Neutrophil (primary cell): ENCODE measurements around the gene PRLR.
"Not testable (repeated sequence)": the region's sequence is repeated elsewhere in the genome, so short reads cannot be mapped to it uniquely, and the experiment has no call there.

Experiments used
- H3K27ac ChIP-seq: fragments of 200-600 bp; sonication (generic); 2 replicates; pipeline ENCODE4 v1.5.1; 2016; ENCODE audit warnings: mild to moderate bottlenecking, moderate library complexity
- H3K27me3 ChIP-seq: fragments of 200-600 bp; sonication (generic); 2 replicates; pipeline ENCODE4 v1.6.0; 2016; ENCODE audit warnings: mild to moderate bottlenecking
- H3K36me3 ChIP-seq: fragments of 200-600 bp; sonication (generic); 2 replicates; pipeline ENCODE4 v1.5.1; 2017
- H3K4me1 ChIP-seq, 2 experiments: fragments of 200-600 bp in 1 of 2; sonication (generic) in 1 of 2; 1 replicate in 1 of 2; 2 replicates in 1 of 2; pipeline versions ENCODE4 v1.5.1 to v1.6.1; 2013 to 2016; ENCODE audit warnings: low read depth in 1 of 2, low read length in 1 of 2, mild to moderate bottlenecking in 1 of 2, moderate library complexity in 1 of 2; ENCODE audit not compliant: control insufficient read depth in 1 of 2, insufficient read depth in 1 of 2
- H3K4me3 ChIP-seq, 2 experiments: fragments of 200-600 bp in 1 of 2; sonication (generic) in 1 of 2; 1 replicate in 1 of 2; 2 replicates in 1 of 2; pipeline ENCODE4 v1.5.1; 2013 to 2016; ENCODE audit warnings: low read depth in 1 of 2, low read length in 1 of 2, mild to moderate bottlenecking in 1 of 2, moderate library complexity in 1 of 2
- H3K9me3 ChIP-seq: fragments of 200-600 bp; sonication (generic); 2 replicates; pipeline ENCODE4 v1.5.1; 2016
- CTCF ChIP-seq: fragments of 200-600 bp; sonication (generic); IDR thresholded peaks from 2 replicates; pipeline ENCODE4 v1.5.1; 2016; ENCODE audit warnings: antibody characterized with exemption

PRLR gene

GRCh38 chr5:35197351-35197750 is 32.9 kb downstream of the PRLR start:
- no peak overlapping the region for H3K4me3 ChIP-seq
- no peaks in the 10 kb centered on the region for H3K36me3 ChIP-seq
- peaks cover 14% of the 10 kb centered on the region for H3K27me3 ChIP-seq
- H3K27ac ChIP-seq = no peak overlapping the region
- TF ChIP-seq CTCF = no peak
- H3K9me3 ChIP-seq = no peaks in the 10 kb centered on the region
- no peaks in the 10 kb centered on the region for H3K4me1 ChIP-seq

GRCh38 chr5:35195472-35195852 is 34.8 kb downstream of the PRLR start:
- Histone ChIP-seq H3K4me3 (no peak overlapping the region), H3K27me3 (peaks cover 5% of the 10 kb centered on the region), H3K9me3 (no peaks in the 10 kb centered on the region), H3K36me3 (no peaks in the 10 kb centered on the region), H3K27ac (no peak overlapping the region), H3K4me1 (no peaks in the 10 kb centered on the region)
- TF ChIP-seq CTCF = no peak

GRCh38 chr5:35194635-35195471 is 35.4 kb downstream of the PRLR start:
- H3K4me1 ChIP-seq = no peaks in the 10 kb centered on the region
- H3K27ac ChIP-seq = no peak overlapping the region
- H3K9me3 ChIP-seq = no peaks in the 10 kb centered on the region
- H3K4me3 ChIP-seq = no peak overlapping the region
- H3K36me3 ChIP-seq = no peaks in the 10 kb centered on the region
- TF ChIP-seq CTCF = no peak
- no peaks in the 10 kb centered on the region for H3K27me3 ChIP-seq

- Histone ChIP-seq H3K27me3 (no peaks in the 10 kb centered on the region), H3K36me3 (no peaks in the 10 kb centered on the region)
- TF ChIP-seq CTCF = no peak
These were observed 37.8 kb downstream of the PRLR start for GRCh38 chr5:35192506-35192905.

GRCh38 chr5:35189801-35190200 is 40.5 kb downstream of the PRLR start:
- not testable (repeated sequence) for H3K9me3 ChIP-seq, H3K4me3 ChIP-seq, H3K27ac ChIP-seq, H3K27me3 ChIP-seq, H3K4me1 ChIP-seq, H3K36me3 ChIP-seq

More at GRCh38 chr5:35192506-35192905, 37.8 kb downstream of the PRLR start:
- H3K4me1 ChIP-seq = no peaks in the 10 kb centered on the region
- no peak overlapping the region for H3K27ac ChIP-seq
- H3K9me3 ChIP-seq = no peaks in the 10 kb centered on the region
- H3K4me3 ChIP-seq = no peak overlapping the region

GRCh38 chr5:35188031-35188457 is 42.2 kb downstream of the PRLR start:
- H3K27me3 ChIP-seq = no peaks in the 10 kb centered on the region
- H3K4me1 ChIP-seq = no peaks in the 10 kb centered on the region
- TF ChIP-seq CTCF = no peak

GRCh38 chr5:35187621-35188020 is 42.7 kb downstream of the PRLR start:
- H3K36me3 ChIP-seq, H3K4me3 ChIP-seq, H3K9me3 ChIP-seq, H3K4me1 ChIP-seq, H3K27ac ChIP-seq, H3K27me3 ChIP-seq: not testable (repeated sequence)

More at GRCh38 chr5:35188031-35188457, 42.2 kb downstream of the PRLR start:
- Histone ChIP-seq H3K4me3 (no peak overlapping the region), H3K36me3 (no peaks in the 10 kb centered on the region), H3K9me3 (no peaks in the 10 kb centered on the region), H3K27ac (no peak overlapping the region)
